Measurements from ENCODE around the gene TXK.

Gene TXK

DNA sequence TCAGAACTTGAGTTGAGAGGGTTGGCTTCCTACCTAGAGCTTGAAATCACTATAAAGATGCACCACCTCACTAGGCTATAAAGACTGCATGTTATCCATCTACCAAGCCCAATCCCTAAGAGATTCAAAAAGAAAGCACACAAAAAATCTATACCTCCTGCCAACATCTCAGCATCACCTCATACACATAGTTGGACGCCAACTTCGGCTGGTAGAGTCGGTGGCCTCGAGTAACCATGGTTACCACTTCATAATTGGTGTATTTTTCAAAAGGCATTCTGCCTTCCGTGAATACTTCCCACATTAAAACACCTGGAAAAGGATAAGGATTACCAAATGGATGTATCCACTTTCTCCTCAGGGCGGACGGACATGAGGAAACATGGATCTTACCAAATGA lies 4.5 kb upstream of the TXK start:
- Histone ChIP-seq H3K27me3 (ENCODE audit: insufficient read depth, poor library complexity, severe bottlenecking) (no peaks in the 10 kb centered on the region), H3K4me3 (replicated peaks; ENCODE audit: insufficient read depth, low read length) (no peak overlapping the region), H3K27ac (replicated peaks) (no peak overlapping the region)
- TF ChIP-seq POLR2AphosphoS5 (IDR thresholded peaks at IDR 0.05; ENCODE audit: low read depth) (no peak), GABPA (IDR thresholded peaks at IDR 0.05; ENCODE audit: low read depth) (no peak), REST (IDR thresholded peaks at IDR 0.05; ENCODE audit: insufficient replicate concordance, low read depth) (no peak), SPI1 (IDR thresholded peaks at IDR 0.05; ENCODE audit: borderline replicate concordance, low read depth) (no peak)
- TF ChIP-seq, protein P1, sequence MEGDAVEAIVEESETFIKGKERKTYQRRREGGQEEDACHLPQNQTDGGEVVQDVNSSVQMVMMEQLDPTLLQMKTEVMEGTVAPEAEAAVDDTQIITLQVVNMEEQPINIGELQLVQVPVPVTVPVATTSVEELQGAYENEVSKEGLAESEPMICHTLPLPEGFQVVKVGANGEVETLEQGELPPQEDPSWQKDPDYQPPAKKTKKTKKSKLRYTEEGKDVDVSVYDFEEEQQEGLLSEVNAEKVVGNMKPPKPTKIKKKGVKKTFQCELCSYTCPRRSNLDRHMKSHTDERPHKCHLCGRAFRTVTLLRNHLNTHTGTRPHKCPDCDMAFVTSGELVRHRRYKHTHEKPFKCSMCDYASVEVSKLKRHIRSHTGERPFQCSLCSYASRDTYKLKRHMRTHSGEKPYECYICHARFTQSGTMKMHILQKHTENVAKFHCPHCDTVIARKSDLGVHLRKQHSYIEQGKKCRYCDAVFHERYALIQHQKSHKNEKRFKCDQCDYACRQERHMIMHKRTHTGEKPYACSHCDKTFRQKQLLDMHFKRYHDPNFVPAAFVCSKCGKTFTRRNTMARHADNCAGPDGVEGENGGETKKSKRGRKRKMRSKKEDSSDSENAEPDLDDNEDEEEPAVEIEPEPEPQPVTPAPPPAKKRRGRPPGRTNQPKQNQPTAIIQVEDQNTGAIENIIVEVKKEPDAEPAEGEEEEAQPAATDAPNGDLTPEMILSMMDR (IDR thresholded peaks at IDR 0.05; ENCODE audit: insufficient read depth, low read length) = no peak
- no peak for DNase-seq (ENCODE audit: low read depth in 1 of 2, low spot score in 1 of 2)

DNA sequence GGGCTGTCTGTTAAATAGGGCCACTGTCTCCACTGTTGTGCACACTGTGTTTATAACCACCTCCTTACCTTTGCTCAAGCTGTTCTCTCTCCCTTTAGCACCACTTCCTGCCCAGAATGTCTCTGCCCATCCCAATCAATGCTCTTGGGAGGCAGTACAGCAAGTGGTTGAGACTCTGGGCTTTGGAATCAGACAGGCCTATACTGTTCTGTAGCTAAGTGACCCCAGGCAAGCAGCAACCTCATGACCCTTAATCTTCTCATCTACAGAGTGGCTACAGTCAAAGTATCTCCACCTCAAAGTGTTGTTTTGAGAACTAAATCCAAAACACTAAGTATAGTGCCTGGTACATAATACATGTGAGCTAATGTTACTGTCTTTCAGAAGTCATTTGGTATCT lies 3.8 kb upstream of the TXK start:
- no peak overlapping the region for H3K4me3 ChIP-seq (replicated peaks; ENCODE audit: insufficient read depth, low read length)
- DNase-seq (ENCODE audit: low read depth in 1 of 2, low spot score in 1 of 2) = no peak
- H3K27me3 ChIP-seq (ENCODE audit: insufficient read depth, poor library complexity, severe bottlenecking) = no peaks in the 10 kb centered on the region
- no peak overlapping the region for H3K27ac ChIP-seq (replicated peaks)
- no peak for TF ChIP-seq GABPA (IDR thresholded peaks at IDR 0.05; ENCODE audit: low read depth)
- TF ChIP-seq REST (IDR thresholded peaks at IDR 0.05; ENCODE audit: insufficient replicate concordance, low read depth) = no peak
- TF ChIP-seq POLR2AphosphoS5 (IDR thresholded peaks at IDR 0.05; ENCODE audit: low read depth) = no peak
- TF ChIP-seq, protein P1 (IDR thresholded peaks at IDR 0.05; ENCODE audit: insufficient read depth, low read length) = no peak

GRCh38 chr4:48133669-48134068 lies 381 bp downstream of the TXK start:
- Histone ChIP-seq H3K27me3 (ENCODE audit: insufficient read depth, poor library complexity, severe bottlenecking) (no peaks in the 10 kb centered on the region), H3K4me3 (replicated peaks; ENCODE audit: insufficient read depth, low read length) (no peak overlapping the region), H3K27ac (replicated peaks) (no peak overlapping the region)
- TF ChIP-seq SPI1 (IDR thresholded peaks at IDR 0.05; ENCODE audit: borderline replicate concordance, low read depth) = no peak
- TF ChIP-seq POLR2AphosphoS5 (IDR thresholded peaks at IDR 0.05; ENCODE audit: low read depth) = no peak
- TF ChIP-seq REST (IDR thresholded peaks at IDR 0.05; ENCODE audit: insufficient replicate concordance, low read depth) = no peak
- TF ChIP-seq, protein P1 (IDR thresholded peaks at IDR 0.05; ENCODE audit: insufficient read depth, low read length) = no peak
- TF ChIP-seq GABPA (IDR thresholded peaks at IDR 0.05; ENCODE audit: low read depth) = no peak
- no peak for DNase-seq (ENCODE audit: low read depth in 1 of 2, low spot score in 1 of 2)
